ENCODE measurements around the gene MYO16.

The MYO16 gene

DNA sequence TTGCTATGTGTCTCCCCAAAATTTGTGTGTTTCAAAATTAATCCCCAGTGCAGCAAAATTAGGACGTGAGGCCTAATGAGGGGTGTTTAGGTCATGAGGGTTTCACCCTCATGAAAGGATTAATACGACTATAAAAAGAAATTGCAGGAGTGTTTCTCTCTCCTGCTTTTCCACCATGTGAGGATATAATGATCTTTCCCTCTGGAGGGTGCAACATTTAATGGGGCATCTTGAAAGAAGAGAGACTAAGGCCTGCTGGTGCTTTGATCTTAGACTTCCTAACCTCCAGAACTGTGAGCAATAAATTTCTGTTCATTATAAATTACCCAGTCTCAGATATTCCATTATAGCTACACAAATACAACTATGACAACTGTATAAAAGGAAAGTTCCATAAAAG is 183.2 kb downstream of the MYO16 start:
- no peak for DNase-seq

DNA sequence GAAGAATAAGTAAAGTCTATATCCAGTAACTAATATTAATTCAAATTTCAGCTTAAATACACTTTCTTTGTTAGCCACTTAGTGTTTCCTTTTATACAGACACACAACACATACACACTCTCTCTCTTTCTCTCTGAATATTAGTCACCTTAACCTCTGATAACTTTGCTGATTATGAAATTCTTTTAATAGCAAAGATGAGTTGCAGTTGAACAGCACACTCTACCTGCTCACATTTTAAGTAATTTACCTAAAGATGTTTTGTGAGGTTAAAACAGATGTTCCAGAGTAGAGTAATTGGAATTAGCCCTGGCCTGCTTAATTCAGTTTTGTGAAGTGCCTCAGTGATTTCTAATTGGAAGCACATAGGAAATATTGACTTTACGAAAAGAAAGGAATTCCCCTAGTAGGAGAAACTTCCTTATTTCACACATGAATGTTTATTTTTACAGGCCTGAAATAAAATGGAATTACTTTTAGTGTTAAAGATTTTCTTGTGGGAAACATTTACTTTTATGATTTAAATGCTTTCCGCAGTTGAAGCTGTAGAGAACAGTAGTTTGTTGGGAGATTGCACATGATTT is 184.3 kb downstream of the MYO16 start:
- DNase-seq = no peak

DNA sequence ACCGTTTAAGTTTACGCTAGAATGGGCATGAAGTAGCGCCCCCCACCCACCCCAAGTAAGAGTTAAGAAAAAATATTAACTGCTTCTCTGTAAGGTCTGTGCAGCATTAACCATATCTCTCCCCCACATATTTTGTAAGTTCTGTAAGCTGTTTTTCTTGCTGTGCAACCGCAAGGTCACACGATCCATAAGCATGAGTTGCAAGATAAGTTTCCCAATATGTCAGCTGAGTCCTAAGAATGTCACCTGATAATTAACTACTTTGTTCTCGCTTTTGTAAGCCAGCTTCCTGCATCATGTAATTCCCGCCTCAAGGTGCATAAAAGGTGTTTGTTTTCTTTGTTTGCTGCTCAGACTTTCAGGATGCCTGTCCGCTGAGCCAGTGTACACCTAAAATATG is 187.0 kb downstream of the MYO16 start:
- no peak for DNase-seq

DNA sequence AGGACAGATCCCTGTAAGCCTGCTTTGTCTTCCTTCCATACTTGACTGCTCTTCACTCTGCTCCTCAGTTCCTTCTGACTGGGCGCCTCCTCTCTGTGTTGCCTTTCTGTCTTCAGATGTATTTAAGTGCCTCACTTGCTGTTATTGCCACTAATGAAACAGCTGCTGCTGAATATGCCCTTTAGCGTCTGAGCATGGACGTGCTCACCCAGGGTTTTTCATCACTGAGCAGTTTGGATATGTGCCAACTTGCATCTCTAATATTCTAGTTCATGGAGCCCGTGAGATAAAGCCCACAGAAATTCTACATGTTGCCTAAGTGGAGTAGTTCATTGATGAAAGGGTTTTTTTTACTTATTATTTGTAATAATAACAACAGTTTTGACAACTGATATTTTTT is 198.2 kb downstream of the MYO16 start:
- DNase-seq = no peak

DNA sequence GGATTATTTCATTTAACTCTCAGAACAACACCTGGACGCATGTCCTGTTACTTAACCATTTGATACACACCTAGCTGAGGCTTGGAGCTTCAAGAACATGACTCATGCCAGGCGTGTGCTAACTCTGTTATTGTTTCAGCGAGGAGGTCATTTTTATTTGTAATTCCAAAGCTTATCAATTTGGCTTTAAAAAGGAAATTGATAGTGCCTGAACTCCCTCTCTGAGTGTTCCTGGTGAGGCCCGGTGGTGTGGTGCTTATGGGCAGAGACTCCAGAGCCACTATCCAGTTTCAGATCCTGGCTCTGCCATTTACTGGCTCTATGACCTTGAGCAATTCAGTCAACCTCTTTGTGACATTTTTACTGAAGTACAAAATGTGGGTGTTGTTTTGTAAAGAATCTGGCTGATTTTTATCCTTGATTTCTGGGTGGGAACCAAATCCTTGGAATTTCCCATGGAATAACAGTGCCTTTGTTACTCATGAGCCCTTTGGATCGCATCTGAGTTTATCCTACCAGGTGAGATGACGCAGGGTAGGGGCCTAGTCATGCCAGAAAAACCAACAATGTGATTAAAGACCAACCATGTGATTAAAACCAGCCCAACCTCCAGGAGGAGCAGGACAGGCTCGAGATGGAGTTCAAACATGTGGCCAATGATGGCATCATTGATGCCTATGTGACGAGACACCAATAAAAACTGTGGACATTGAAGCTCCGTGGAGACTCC is 198.8 kb downstream of the MYO16 start:
- DNase-seq = no peak

DNA sequence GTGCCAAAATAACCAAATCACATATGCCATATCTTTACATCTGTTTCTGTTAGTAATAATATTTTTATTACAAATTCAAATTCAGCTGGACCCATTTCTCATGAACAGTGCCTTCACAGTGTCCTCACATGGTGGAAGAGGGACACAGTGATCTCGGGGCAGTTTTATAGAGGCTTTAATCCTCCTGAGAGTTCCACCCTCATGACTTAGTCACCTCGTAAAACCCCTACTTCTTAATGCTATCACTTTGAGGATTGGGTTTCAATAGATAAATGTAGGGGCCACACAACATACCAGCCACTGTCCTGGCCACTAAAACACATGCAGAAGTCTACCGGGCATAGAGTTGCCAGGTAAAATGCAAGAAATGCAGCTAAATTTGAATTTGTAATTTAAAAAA is 201.5 kb downstream of the MYO16 start:
- DNase-seq = no peak

DNA sequence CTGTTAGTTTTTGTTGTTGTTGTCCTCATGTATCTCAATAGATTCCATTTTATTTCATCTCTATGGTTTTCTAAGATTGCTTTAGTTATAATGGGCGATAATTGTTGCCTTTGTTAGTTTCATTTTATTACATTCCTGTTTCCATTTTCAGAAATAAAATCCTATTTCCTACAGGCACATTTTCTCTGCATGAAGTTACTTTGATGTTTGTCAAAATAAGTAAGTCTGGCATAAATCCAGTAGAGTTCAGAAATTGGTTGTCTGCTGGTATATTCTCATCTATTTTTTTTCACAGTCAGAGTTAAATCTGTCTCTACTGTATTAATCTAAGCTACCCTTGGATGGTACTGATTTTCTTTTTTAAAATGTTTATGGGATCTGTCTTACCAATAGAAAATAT is 204.1 kb downstream of the MYO16 start:
- DNase-seq = no peak

DNA sequence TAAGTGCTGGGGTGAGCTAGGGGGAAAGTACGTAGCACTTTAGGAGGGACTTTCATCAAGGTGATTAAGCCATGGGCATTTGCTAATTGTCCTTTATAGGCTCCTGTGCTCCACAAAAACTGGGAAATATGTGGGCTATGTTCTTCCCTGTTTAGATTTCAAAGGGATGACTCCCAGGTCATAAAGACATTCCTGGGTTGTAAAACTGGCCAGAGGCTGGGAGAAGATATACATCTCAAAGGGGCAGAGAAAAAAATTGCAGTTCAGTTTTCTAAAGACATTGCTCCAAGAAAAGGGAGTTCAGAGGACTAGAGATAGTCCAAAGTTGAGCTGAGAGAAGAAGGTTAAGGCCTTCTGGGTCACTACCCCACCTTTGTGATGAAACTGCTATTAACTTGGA is 204.8 kb downstream of the MYO16 start:
- DNase-seq = no peak

DNA sequence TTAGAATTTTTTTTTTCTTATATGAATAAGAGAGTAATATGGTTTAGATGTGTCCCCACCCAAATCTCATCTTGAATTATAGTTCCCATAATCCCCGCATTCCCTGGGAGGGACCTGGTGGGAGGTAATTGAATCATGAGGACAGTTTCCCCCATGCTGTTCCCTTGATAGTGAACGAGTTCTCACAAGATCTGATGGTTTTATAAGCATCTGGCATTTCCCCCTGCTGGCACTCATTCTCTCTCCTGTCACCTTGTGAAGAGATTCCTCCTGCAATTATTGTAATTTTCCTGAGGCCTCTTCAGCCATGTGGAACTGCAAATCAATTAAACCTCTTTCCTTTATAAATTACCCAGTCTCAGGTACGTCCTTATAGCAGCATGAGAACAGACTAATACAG is 205.7 kb downstream of the MYO16 start:
- no peak for DNase-seq

DNA sequence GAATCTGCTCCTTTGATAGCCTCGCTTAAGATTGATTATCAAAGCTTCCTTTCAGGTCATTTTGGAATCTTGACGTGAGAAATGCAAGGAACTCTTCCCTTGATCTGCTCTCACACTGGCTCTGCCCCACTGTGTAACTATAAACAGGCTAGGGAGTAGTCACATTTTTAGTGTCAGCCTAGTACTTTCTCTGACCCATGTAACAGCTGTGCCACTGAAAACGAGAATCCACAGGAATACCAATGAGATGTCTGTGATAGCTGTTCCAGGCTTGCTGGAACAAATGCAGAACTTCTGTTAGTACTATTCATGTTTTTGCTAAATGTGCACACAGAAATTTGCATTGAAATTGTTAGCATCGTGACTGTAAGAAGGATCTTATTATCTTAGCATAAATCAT is 221.3 kb downstream of the MYO16 start:
- DNase-seq = no peak

DNA sequence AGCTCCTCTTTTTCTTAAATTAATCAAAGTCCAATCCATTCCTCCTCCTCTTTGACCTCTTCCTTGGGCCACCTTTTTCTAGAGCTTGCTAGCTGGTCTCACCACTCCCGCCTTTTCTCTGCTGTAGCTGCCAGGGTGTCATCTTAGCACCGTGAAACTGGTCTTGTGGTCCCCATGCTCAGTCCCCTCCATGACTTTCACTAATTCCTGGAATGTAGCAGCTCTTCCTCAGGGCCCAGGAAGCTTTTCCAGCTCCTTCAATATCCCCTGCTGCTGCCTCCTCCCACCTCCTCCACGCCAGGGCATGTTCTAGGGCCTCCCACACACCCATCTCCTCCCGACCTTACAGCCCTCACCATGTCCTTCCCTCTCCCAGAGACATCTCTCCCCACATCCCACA is 222.2 kb downstream of the MYO16 start:
- DNase-seq = no peak

DNA sequence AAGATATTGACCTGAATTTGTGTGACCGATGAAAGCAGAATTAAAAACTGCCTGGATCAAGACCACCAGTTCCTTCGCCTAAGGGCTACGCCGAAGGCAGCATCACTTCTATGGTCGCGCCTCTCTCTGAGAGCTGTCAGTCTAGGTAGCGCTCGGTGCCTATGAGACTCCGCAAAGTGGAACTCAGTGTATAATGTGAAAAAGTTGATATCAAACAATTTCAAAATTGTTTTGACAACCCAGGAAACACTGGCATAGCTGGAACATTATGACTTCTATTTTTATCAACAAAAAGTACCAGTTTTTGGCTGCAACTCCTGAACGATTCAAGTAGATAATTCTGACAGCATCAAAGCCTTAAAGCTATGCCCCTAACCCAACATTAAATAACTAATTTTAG is 223.6 kb downstream of the MYO16 start:
- DNase-seq = no peak

DNA sequence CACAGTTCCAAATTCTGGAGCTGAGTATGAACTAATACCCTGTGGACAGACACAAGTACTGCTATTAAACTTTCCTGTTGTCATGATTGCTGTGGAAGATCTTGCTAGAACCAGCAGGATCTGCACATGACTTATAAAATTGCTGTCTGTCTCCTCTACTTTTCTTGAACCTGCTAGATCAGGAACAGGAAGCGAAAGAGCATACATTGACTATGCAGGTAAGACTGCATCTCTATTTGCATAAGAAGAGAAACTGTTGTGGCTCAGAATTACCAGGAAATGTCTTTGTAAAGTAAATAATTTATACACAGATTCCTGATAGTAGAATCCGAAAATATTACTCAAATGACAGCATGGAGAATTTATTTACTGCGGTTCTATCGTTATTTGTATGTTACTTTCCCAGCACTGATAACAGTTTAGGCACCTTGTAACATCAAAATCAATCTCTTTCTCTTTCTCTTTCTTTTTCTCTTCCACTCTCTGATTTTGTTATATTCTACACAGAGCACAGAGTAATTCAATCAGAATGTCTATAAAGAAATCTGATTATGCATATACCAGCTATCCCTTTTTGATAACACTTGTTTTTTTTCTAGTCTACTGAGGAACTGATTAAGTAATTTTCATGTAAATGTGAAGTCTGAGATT is 226.5 kb downstream of the MYO16 start:
- no peak for DNase-seq

DNA sequence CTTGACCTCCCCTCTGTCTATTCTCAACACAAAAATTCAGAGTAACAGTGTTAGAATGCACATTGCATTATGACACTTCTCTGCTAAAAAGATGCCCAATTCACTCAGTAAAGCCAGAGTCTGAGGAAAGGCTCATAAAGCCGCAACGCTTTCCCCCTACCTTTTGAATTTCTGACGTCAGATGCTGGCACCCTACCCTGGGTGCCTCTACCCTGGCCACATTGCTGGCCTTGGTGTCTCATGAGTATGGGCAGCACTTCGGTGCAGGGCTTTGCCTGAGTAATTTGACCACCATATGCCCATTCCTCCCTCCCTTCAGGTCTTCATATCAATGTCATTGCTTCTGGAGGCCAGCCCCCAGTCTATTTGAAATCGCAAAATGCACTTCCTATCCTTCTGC is 229.3 kb downstream of the MYO16 start:
- DNase-seq = no peak

DNA sequence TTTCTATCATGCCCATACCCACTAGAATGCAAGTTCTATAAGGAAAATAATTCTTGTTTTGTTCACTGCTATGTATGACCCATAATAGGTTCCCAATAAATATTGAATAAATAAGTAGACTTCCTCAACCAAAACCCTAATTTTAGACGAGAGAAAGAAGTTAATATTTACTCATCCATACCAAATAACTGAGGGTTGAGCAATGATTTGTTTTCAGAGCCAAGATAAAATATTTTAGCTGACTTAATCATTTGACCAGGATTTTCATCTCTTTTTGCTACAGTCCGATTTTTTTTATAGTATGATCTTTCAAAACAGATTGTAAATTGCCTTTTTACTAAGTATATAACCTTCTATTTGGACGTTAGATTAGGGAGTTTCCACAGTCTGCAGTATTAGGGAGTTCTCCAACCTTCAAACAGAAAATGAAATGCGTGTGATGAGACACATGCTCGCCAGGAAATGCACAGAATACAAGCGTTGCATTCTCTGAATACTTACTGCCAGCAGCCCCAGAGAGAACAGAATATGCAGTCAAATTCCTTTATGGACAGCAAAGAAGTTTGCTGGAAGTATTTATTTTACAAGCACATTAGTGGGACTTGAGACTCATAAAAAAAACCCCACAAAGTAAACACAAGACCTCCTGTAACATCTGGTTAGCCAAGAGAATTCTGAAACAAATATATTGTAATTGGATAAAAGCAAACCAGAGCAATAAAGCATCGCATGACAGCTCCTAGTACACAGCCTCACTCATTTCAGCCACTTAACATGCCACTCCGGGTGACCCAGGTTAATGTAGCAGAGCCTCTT is 230.0 kb downstream of the MYO16 start:
- no peak for DNase-seq

DNA sequence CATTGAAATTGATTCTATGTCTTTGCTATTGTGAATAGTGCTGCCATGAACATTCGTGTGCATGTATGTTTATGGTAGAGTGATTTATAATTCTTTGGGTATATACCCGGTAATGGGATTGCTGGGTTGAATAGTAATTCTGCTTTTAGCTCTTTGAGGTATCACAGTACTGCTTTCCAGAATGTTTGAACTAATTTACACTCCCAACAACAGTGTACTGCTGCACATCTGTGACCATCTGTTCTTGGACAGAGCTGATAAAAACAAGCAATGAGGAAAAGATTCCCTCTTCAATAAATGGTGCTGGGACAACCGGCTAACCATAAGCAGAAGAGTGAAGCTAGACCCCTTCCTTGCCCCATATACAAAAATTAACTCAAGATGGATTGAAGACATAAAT is 231.0 kb downstream of the MYO16 start:
- no peak for DNase-seq

DNA sequence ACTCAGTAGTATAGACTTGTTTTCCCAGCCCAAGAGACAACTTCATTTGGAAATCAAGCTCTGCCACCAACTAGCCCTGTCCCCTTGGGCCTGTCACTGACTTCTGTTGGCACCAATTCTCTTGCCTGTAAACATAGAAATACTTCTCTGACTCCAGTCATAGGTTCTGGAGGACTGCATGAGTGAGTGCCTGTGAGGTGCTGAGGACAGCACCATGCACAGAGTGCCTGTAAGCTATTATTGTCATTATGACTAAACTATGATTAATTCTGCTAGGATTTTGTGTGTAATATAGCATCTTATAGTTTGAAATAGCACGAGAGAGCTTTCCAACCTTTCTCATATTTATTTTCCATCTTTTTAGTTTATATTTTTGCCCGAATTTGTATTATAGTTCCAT is 247.9 kb downstream of the MYO16 start:
- DNase-seq = no peak

DNA sequence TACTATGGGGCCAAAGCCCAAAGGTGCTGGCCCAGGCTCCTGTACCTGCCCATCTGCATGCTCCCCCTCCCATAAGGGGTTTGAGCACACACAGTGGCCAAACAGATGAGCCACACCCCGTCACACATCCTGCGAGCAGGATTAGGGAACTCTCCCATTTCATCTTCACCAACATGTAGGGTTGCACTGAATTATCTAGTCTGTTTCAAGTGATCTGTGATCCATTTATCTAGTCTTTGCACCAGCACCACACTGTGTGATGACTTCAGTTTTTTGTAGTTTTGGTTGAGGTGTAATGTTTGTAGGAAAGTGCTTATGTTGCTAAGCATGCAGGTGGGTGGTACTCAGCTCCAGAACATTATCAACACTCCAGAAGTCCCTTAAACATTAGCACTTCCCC is 249.3 kb downstream of the MYO16 start:
- no peak for DNase-seq

DNA sequence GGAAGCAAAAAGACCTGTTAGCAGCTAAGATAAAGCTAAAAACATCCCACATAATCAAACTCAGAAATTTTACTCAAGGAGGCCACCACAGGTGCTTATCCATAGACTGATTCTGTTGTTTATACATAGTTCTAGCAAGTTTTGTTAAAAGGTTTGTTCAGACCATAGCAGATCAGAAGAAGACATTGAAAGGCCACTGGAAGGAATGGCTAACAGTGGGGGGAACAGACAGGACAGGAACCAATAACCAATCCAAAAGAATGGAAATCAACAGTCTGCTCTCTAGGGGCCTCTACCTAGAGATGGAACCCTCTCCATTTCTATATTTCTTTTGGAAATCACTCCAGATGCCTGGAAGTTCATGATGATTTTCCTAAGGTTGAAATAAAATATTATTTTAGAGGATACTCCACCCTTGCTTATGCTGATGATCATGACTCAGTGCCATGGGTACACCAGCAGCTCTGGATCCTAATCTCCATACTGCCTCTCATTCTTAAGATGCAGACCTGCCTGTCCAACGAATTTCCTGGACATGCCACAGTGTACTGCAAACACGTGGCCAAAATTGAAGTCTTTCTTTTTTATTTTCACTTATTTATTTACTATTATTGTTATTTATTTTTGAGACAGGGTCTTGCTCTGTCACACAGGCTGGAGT is 260.0 kb downstream of the MYO16 start:
- no peak for DNase-seq

DNA sequence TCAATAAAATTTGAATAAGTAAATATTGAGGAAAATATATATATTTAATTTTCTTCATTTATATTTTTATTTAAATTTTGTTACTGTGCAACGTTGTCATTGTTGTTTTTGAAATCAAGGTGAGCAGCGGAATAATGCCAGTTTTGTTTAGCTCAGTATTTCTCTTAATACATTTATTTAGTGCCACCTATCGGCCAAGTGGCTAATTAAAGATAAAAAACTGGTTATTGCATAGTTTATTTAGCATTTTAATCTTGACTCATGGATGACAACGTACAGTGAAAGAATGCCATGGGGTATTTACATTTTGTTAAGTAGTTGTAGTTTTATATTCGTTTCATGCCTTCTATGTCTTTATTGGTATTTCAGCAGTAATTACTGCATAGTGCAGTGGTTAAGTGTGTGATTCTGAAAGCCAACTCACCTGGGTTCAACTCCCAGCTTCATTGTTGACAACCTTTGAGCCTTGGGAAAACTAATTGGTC is 265.9 kb downstream of the MYO16 start:
- DNase-seq = peak; percentile 13

DNA sequence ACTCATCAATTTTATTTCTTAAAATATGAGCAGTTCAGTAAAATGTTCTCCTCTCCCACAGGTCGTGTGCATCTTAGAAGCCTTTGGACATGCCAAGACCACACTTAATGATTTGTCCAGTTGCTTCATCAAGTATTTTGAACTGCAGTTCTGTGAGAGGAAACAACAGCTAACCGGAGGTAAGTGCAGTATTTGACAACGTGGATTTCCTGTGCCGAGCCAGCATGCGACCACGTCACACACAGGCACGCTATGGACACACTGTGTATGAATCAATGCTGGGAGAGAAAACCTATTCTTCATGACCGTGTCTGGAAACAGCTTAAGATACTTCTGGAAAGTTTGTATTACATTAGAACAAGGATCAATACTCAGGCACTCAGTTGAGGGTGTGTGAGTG is 268.5 kb downstream of the MYO16 start:
- DNase-seq = no peak

DNA sequence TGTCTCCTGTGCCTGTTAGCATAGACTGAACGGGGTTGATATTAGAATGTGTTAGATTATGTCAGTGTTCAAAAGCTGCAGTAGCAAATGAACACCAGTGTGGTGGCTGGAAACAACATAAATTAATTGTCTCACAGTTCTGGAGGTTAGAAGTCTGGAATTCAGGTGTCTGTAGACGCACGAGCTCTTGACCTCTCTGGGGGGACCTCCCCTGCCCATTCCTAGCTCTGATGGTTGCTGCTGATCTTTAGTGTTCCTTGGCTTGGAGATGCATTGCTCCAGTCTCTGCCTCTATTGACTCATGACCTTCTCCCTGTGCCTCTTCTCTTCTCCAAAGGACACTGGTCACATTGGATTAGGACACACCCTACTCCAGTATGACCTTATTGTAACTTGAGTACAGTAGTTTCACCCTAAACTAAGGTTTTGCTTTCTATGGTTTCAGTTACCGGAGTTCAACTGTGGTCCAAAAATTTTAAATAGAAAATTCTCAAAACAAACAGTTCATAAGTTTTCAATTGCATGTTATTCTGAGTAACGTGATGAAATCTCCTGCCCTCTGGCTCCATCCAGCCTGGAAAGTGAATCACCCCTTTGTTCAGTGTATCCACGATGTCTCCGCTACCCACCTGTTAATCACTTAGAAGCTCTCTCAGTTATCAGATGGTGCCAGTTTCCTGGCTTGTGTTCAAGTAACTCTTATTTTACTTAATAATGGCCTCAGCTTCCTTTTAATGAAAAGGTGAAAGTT is 273.2 kb downstream of the MYO16 start:
- no peak for DNase-seq

Measured in stimulated activated CD4-positive, alpha-beta T cell treated with anti-CD3 and anti-CD28 coated beads, Interleukin-4, amount 100 ng/mL, for 24 hours (primary cell).